ENCODE measurements around the gene CACNB3. TPM values are rescaled to one million over a fixed set of nuclear protein-coding genes. Genes with fewer than 3 reads are reported as not detected.

Gene CACNB3
- polyA plus RNA-seq, 3 donors, result 0.84 to 6.3 (median 1.5) TPM

DNA sequence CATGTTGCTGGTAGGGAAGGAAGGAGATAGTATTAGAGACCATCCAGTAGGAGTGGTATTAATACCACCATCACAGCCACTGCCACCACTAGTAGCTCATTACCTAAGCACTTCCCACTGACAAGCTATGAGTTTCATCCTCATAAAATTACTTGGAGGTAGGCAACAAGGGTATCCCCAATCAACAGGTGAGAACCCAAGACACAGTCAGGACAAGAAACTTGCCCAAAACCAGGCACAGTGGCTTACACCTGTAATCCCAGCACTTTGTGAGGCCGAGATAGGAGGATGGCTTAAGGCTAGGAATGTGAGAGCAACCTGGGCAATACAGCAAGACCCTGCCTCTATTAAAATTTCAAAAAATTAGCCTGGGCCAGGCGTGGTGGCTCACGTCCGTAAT lies 34.9 kb upstream of the CACNB3 start:
- Histone ChIP-seq H3K4me2 (replicated peaks; ENCODE audit: extremely low read depth, low read length, poor library complexity, severe bottlenecking) (no peak overlapping the region), H3K36me3 (replicated peaks in 1 of 2; ENCODE audit: control insufficient read depth in 1 of 2, insufficient read depth in 2 of 2, low read length in 2 of 2) (no peaks in the 10 kb centered on the region), H3K27ac (ENCODE audit: low read depth in 1 of 2, low read length in 2 of 2) (no peak overlapping the region), H3K4me3 (replicated peaks in 1 of 3; ENCODE audit: low read depth in 2 of 3, low read length in 3 of 3) (no peak overlapping the region), H3K9ac (ENCODE audit: insufficient read depth, low read length, poor library complexity, severe bottlenecking) (no peak overlapping the region), H4K20me1 (ENCODE audit: insufficient read depth, low read length) (no peaks in the 10 kb centered on the region), H3K79me2 (ENCODE audit: insufficient read depth, low read length) (no peaks in the 10 kb centered on the region), H3K9me3 (replicated peaks in 1 of 2; ENCODE audit: control insufficient read depth in 1 of 2, insufficient read depth in 1 of 2, low read length in 2 of 2) (no peaks in the 10 kb centered on the region), H2AFZ (ENCODE audit: insufficient read depth, low read depth, low read length, poor library complexity, severe bottlenecking) (no peak overlapping the region), H3K4me1 (ENCODE audit: control insufficient read depth in 1 of 2, insufficient read depth in 2 of 2, low read length in 2 of 2) (peaks cover 14% of the 10 kb centered on the region in 2 donors), H3K27me3 (ENCODE audit: control insufficient read depth in 2 of 2, insufficient read depth in 2 of 2, low read length in 2 of 2) (peaks cover 0 to 14% of the 10 kb centered on the region in 2 donors)
- H3K27me3 Mint-ChIP-seq (ENCODE audit: low read depth in 3 of 3), result peaks cover 15 to 21% (median 20%) of the 10 kb centered on the region in 3 donors
- no peak for DNase-seq
- no peak overlapping the region for H3K27ac Mint-ChIP-seq
- H3K4me3 Mint-ChIP-seq, result no peak overlapping the region
- intact Hi-C loops (cut with micrococcal nuclease), result no loop called here
- WGBS (ENCODE audit: insufficient coverage), result 96% methylated on average over 3 of the region's 4 CpGs
- peaks cover 0 to 7% (median 2%) of the 10 kb centered on the region in 7 donors for H3K9me3 Mint-ChIP-seq
- TF ChIP-seq CTCF (IDR thresholded peaks at IDR 0.05), result no peak
- H3K36me3 Mint-ChIP-seq, result no peaks in the 10 kb centered on the region
- peaks cover 17% of the 10 kb centered on the region for H3K4me1 Mint-ChIP-seq

DNA sequence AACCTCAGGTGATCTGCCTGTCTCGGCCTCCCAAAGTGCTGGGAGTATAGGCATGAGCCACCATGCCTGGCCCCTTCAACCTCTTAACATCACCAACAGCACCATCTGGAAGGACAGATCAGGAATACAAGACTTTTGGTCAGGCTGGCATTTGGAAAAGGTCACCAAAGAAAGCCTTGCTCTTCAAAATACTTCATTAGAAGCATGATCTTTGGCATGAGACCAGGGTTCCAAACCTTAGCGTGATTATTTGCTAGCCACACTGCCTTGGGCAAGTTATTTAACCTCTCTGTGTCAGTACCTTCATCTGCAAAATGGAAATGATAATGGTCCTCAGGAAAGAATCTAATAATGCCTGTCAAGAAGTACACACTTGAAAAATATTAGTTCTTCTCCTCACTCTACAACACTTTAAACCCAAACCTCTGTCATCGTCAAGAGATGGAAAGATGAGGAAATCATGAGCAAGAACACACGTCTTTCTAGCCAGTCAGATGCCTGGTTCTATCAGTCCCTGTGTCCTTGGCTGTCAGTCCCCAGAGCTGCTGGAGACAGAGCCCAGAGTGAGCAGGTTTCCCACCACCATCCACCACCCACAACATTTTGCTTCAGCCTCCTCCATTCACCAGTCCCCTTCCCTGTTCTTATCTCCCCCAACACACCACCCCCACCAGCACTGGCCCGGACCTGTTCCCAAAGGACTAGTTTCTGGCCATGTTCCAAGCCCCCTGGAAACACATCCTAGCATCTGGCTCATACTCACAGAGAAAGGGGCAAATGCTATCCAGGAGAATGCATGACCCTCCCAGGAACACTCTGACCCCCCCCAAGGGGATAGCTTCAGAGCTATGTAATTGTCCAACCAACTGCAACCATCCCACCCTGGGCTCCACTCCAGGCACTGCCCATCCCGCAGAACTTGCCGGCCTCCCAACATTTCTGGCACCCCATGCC lies 31.4 kb upstream of the CACNB3 start:
- Histone ChIP-seq H3K4me2 (replicated peaks; ENCODE audit: extremely low read depth, low read length, poor library complexity, severe bottlenecking) (no peak overlapping the region), H3K9me3 (replicated peaks in 1 of 2; ENCODE audit: control insufficient read depth in 1 of 2, insufficient read depth in 1 of 2, low read length in 2 of 2) (no peaks in the 10 kb centered on the region), H4K20me1 (ENCODE audit: insufficient read depth, low read length) (no peaks in the 10 kb centered on the region), H3K27me3 (ENCODE audit: control insufficient read depth in 2 of 2, insufficient read depth in 2 of 2, low read length in 2 of 2) (peaks cover 11 to 33% of the 10 kb centered on the region in 2 donors), H2AFZ (ENCODE audit: insufficient read depth, low read depth, low read length, poor library complexity, severe bottlenecking) (no peak overlapping the region), H3K27ac (ENCODE audit: low read depth in 1 of 2, low read length in 2 of 2) (no peak overlapping the region), H3K4me1 (ENCODE audit: control insufficient read depth in 1 of 2, insufficient read depth in 2 of 2, low read length in 2 of 2) (peaks cover 10 to 12% of the 10 kb centered on the region in 2 donors), H3K9ac (ENCODE audit: insufficient read depth, low read length, poor library complexity, severe bottlenecking) (no peak overlapping the region), H3K79me2 (ENCODE audit: insufficient read depth, low read length) (no peaks in the 10 kb centered on the region), H3K4me3 (replicated peaks in 1 of 3; ENCODE audit: low read depth in 2 of 3, low read length in 3 of 3) (no peak overlapping the region), H3K36me3 (replicated peaks in 1 of 2; ENCODE audit: control insufficient read depth in 1 of 2, insufficient read depth in 2 of 2, low read length in 2 of 2) (no peaks in the 10 kb centered on the region)
- peaks cover 29 to 47% (median 45%) of the 10 kb centered on the region in 3 donors for H3K27me3 Mint-ChIP-seq (ENCODE audit: low read depth in 3 of 3)
- H3K4me1 Mint-ChIP-seq, result peaks cover 11% of the 10 kb centered on the region
- H3K9me3 Mint-ChIP-seq, result peaks cover 0 to 9% (median 5%) of the 10 kb centered on the region in 7 donors
- WGBS (ENCODE audit: insufficient coverage), result 77% methylated on average over 6 of the region's 7 CpGs
- no peak overlapping the region for H3K4me3 Mint-ChIP-seq
- peak overlapping the region in 1 of 7 donors; percentile 48 for H3K27ac Mint-ChIP-seq
- intact Hi-C loops (cut with micrococcal nuclease), result no loop called here
- peaks cover 2 to 3% of the 10 kb centered on the region in 2 donors for H3K36me3 Mint-ChIP-seq
- TF ChIP-seq CTCF (IDR thresholded peaks at IDR 0.05), result no peak
- DNase-seq, result no peak

Data from CD14-positive monocyte (primary cell).